Middle frontal gyrus (tissue), 1 donor: ENCODE data around the gene MICOS13.

ENCODE experiments used
- DNase-seq: peaks from one replicate; pipeline ENCODE4 v3.0.0-alpha.2; 2015; ENCODE audit warnings: low spot score; ENCODE audit errors: extremely low spot score

MICOS13 gene

GRCh38 chr19:5687360-5688198, 7.3 kb upstream of the MICOS13 start:
- no peak for DNase-seq

- peak; percentile 69 for DNase-seq
These were observed 6.5 kb upstream of the MICOS13 start for GRCh38 chr19:5686647-5687359.

- no peak for DNase-seq
These were observed 6.0 kb upstream of the MICOS13 start for GRCh38 chr19:5686326-5686646.

GRCh38 chr19:5684694-5685430, 4.5 kb upstream of the MICOS13 start:
- no peak for DNase-seq

GRCh38 chr19:5683177-5683886, 3.0 kb upstream of the MICOS13 start:
- DNase-seq: no peak

- no peak for DNase-seq
These were observed 1.8 kb upstream of the MICOS13 start for GRCh38 chr19:5682107-5682482.

- DNase-seq: no peak
These were observed 1.2 kb upstream of the MICOS13 start for GRCh38 chr19:5681391-5682106.

GRCh38 chr19:5680084-5680436, 256 bp downstream of the MICOS13 start:
- no peak for DNase-seq

- no peak for DNase-seq
These were observed 830 bp downstream of the MICOS13 start for GRCh38 chr19:5679289-5680083.

GRCh38 chr19:5678071-5678718, 2.1 kb downstream of the MICOS13 start:
- DNase-seq: no peak

GRCh38 chr19:5677580-5677979, 2.7 kb downstream of the MICOS13 start:
- DNase-seq: no peak

- DNase-seq: no peak
These were observed 3.2 kb downstream of the MICOS13 start for GRCh38 chr19:5677136-5677535.

- no peak for DNase-seq
These were observed 3.6 kb downstream of the MICOS13 start for GRCh38 chr19:5676772-5677105.

- DNase-seq: no peak
These were observed 4.1 kb downstream of the MICOS13 start for GRCh38 chr19:5676105-5676771.

- DNase-seq: no peak
These were observed 5.6 kb downstream of the MICOS13 start for GRCh38 chr19:5674714-5675113.

- no peak for DNase-seq
These were observed 6.6 kb downstream of the MICOS13 start for GRCh38 chr19:5673752-5674151.

GRCh38 chr19:5672708-5673459, 7.4 kb downstream of the MICOS13 start:
- DNase-seq: no peak

- no peak for DNase-seq
These were observed 8.7 kb downstream of the MICOS13 start for GRCh38 chr19:5671600-5671999.

GRCh38 chr19:5669212-5669611, 11.1 kb downstream of the MICOS13 start:
- no peak for DNase-seq
